Liver (tissue), 3 donors: Measurements from ENCODE around the gene RPS17.

ENCODE experiments used
- EGR1 ChIP-seq, 2 donors: IDR thresholded peaks; 2 replicates each; pipeline ENCODE4 v1.6.1; 2016 to 2018; ENCODE audit warnings: antibody characterized with exemption in 2 of 2, low read depth in 2 of 2
- FOXA1 ChIP-seq: IDR thresholded peaks from 2 replicates; pipeline ENCODE4 v1.6.1; 2016; ENCODE audit warnings: antibody characterized with exemption
- GABPA ChIP-seq, 2 donors: IDR thresholded peaks in 1 of 2; conservative IDR thresholded peaks in 1 of 2; 2 replicates each; pipeline ENCODE4 v1.6.1; 2016; ENCODE audit warnings: antibody characterized with exemption in 2 of 2, mild to moderate bottlenecking in 1 of 2, moderate library complexity in 1 of 2
- JUND ChIP-seq, 2 donors: IDR thresholded peaks; 2 replicates each; pipeline ENCODE4 v1.6.1; 2016; ENCODE audit warnings: antibody characterized with exemption in 2 of 2
- RAD21 ChIP-seq, 2 donors: IDR thresholded peaks; 2 replicates each; pipeline ENCODE4 v1.6.1; 2016; ENCODE audit warnings: antibody characterized with exemption in 2 of 2, mild to moderate bottlenecking in 2 of 2
- RXRA ChIP-seq, 2 donors: IDR thresholded peaks; 2 replicates each; pipeline ENCODE4 v1.6.1; 2017 to 2018; ENCODE audit warnings: antibody characterized with exemption in 2 of 2, mild to moderate bottlenecking in 1 of 2
- SP1 ChIP-seq: IDR thresholded peaks from 2 replicates; pipeline ENCODE4 v1.6.1; 2018; ENCODE audit warnings: antibody characterized with exemption, mild to moderate bottlenecking
- TAF1 ChIP-seq: conservative IDR thresholded peaks from 2 replicates; pipeline ENCODE4 v1.6.1; 2016; ENCODE audit warnings: antibody characterized with exemption, mild to moderate bottlenecking
- YY1 ChIP-seq: IDR thresholded peaks from 2 replicates; pipeline ENCODE4 v1.6.1; 2016; ENCODE audit warnings: antibody characterized with exemption, mild to moderate bottlenecking
- TF ChIP-seq, protein P1 (sequence below): IDR thresholded peaks from 2 replicates; pipeline ENCODE4 v1.6.1; 2016; ENCODE audit warnings: antibody characterized with exemption
- TF ChIP-seq, protein P2 (sequence below): fragments of 150-350 bp; IDR thresholded peaks from 2 replicates; pipeline ENCODE4 v1.5.1; 2017; ENCODE audit warnings: improper control_type of control experiment, low read depth, low read length; ENCODE audit not compliant: missing input control
- TF ChIP-seq, protein P3 (sequence below): IDR thresholded peaks from 2 replicates; pipeline ENCODE4 v1.6.1; 2016; ENCODE audit warnings: antibody characterized with exemption, mild to moderate bottlenecking
- TF ChIP-seq, protein P4 (sequence below): IDR thresholded peaks from 2 replicates; pipeline ENCODE4 v1.6.1; 2016; ENCODE audit warnings: antibody characterized with exemption
- TF ChIP-seq, protein P5 (sequence below): IDR thresholded peaks from 2 replicates; pipeline ENCODE4 v1.6.1; 2016; ENCODE audit warnings: antibody characterized with exemption
- donor health status: healthy.
- donor health status: healthy.

DNA sequence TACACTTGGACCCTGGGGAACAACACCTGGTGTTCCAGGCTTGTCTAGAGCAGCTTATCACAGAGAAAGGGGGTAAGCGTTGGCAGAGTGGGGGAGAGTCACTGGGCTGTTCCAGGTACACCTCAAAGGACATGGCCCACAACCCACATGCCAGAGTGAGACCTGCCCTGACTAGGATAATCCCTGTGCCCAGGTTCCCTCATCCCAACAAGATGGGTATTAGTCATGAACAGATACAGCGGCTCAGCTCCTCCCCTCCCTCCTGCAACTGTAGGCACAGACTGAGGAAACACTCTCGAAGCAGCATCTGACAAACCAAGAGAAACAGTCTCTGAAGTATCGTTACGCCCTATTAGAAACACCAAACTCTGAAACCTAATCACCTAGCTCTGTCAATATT, 32.1 kb upstream of the RPS17 start:
- TF ChIP-seq, protein P1, sequence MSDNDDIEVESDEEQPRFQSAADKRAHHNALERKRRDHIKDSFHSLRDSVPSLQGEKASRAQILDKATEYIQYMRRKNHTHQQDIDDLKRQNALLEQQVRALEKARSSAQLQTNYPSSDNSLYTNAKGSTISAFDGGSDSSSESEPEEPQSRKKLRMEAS, result no peak
- TF ChIP-seq RXRA (IDR thresholded peaks at IDR 0.05), result no peak
- no peak for TF ChIP-seq SP1
- no peak for TF ChIP-seq JUND (IDR thresholded peaks at IDR 0.05)
- TF ChIP-seq, protein P2, sequence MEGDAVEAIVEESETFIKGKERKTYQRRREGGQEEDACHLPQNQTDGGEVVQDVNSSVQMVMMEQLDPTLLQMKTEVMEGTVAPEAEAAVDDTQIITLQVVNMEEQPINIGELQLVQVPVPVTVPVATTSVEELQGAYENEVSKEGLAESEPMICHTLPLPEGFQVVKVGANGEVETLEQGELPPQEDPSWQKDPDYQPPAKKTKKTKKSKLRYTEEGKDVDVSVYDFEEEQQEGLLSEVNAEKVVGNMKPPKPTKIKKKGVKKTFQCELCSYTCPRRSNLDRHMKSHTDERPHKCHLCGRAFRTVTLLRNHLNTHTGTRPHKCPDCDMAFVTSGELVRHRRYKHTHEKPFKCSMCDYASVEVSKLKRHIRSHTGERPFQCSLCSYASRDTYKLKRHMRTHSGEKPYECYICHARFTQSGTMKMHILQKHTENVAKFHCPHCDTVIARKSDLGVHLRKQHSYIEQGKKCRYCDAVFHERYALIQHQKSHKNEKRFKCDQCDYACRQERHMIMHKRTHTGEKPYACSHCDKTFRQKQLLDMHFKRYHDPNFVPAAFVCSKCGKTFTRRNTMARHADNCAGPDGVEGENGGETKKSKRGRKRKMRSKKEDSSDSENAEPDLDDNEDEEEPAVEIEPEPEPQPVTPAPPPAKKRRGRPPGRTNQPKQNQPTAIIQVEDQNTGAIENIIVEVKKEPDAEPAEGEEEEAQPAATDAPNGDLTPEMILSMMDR, result no peak
- no peak for TF ChIP-seq TAF1
- TF ChIP-seq EGR1 (IDR thresholded peaks at IDR 0.05; ENCODE audit: low read depth in 2 of 2), result no peak
- TF ChIP-seq, protein P3, sequence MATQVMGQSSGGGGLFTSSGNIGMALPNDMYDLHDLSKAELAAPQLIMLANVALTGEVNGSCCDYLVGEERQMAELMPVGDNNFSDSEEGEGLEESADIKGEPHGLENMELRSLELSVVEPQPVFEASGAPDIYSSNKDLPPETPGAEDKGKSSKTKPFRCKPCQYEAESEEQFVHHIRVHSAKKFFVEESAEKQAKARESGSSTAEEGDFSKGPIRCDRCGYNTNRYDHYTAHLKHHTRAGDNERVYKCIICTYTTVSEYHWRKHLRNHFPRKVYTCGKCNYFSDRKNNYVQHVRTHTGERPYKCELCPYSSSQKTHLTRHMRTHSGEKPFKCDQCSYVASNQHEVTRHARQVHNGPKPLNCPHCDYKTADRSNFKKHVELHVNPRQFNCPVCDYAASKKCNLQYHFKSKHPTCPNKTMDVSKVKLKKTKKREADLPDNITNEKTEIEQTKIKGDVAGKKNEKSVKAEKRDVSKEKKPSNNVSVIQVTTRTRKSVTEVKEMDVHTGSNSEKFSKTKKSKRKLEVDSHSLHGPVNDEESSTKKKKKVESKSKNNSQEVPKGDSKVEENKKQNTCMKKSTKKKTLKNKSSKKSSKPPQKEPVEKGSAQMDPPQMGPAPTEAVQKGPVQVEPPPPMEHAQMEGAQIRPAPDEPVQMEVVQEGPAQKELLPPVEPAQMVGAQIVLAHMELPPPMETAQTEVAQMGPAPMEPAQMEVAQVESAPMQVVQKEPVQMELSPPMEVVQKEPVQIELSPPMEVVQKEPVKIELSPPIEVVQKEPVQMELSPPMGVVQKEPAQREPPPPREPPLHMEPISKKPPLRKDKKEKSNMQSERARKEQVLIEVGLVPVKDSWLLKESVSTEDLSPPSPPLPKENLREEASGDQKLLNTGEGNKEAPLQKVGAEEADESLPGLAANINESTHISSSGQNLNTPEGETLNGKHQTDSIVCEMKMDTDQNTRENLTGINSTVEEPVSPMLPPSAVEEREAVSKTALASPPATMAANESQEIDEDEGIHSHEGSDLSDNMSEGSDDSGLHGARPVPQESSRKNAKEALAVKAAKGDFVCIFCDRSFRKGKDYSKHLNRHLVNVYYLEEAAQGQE, result no peak
- TF ChIP-seq, protein P4, sequence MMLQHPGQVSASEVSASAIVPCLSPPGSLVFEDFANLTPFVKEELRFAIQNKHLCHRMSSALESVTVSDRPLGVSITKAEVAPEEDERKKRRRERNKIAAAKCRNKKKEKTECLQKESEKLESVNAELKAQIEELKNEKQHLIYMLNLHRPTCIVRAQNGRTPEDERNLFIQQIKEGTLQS, result no peak
- TF ChIP-seq GABPA (IDR thresholded peaks at IDR 0.05 in 1 of 2, conservative IDR thresholded peaks at IDR 0.05 in 1 of 2), result no peak
- no peak for TF ChIP-seq RAD21 (IDR thresholded peaks at IDR 0.05)
- no peak for TF ChIP-seq FOXA1
- no peak for TF ChIP-seq YY1
- TF ChIP-seq, protein P5, sequence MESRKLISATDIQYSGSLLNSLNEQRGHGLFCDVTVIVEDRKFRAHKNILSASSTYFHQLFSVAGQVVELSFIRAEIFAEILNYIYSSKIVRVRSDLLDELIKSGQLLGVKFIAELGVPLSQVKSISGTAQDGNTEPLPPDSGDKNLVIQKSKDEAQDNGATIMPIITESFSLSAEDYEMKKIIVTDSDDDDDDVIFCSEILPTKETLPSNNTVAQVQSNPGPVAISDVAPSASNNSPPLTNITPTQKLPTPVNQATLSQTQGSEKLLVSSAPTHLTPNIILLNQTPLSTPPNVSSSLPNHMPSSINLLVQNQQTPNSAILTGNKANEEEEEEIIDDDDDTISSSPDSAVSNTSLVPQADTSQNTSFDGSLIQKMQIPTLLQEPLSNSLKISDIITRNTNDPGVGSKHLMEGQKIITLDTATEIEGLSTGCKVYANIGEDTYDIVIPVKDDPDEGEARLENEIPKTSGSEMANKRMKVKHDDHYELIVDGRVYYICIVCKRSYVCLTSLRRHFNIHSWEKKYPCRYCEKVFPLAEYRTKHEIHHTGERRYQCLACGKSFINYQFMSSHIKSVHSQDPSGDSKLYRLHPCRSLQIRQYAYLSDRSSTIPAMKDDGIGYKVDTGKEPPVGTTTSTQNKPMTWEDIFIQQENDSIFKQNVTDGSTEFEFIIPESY, result no peak
